Esophagus squamous epithelium (tissue), 5 donors: ENCODE data around the gene KAT6B. TPM values are rescaled to one million over a fixed set of nuclear protein-coding genes. Genes with fewer than 3 reads are reported as not detected.
"Not testable (repeated sequence)": the region's sequence is repeated elsewhere in the genome, so short reads cannot be mapped to it uniquely, and the experiment has no call there.

ENCODE experiments used
- DNase-seq: peaks from one replicate; lab custom pipeline; 2025; lab: John Stamatoyannopoulos, UW
- H3K27ac ChIP-seq, 4 donors: fragments of 200-600 bp; sonication (generic); one replicate each; pipeline ENCODE4 v1.5.1; 2016 to 2019; ENCODE audit warnings: mild to moderate bottlenecking in 1 of 4
- H3K27me3 ChIP-seq, 4 donors: fragments of 200-600 bp; sonication (generic); 1 replicate in 3 of 4; 2 replicates in 1 of 4; pipeline versions ENCODE4 v1.5.1 to v1.6.0; 2017 to 2021; ENCODE audit warnings: antibody characterized with exemption in 1 of 4
- H3K36me3 ChIP-seq, 3 donors: fragments of 200-600 bp; sonication (generic); one replicate each; pipeline ENCODE4 v1.5.1; 2016 to 2019
- H3K4me1 ChIP-seq, 3 donors: fragments of 200-600 bp; sonication (generic); one replicate each; pipeline ENCODE4 v1.5.1; 2017 to 2019
- H3K4me3 ChIP-seq, 4 donors: fragments of 200-600 bp; sonication (generic); 1 replicate in 3 of 4; 2 replicates in 1 of 4; pipeline ENCODE4 v1.5.1; 2016 to 2019; ENCODE audit warnings: mild to moderate bottlenecking in 2 of 4, moderate library complexity in 1 of 4
- H3K9me3 ChIP-seq, 3 donors: fragments of 200-600 bp; sonication (generic); one replicate each; pipeline ENCODE4 v1.5.1; 2016 to 2019
- POLR2A ChIP-seq, 4 donors: fragments of 450-650 bp; IDR thresholded peaks; one replicate each; pipeline ENCODE4 v1.6.1; 2017; ENCODE audit warnings: antibody characterized with exemption in 4 of 4, mild to moderate bottlenecking in 4 of 4, moderate library complexity in 3 of 4
- WGBS, 2 donors: methylation state at CpG; one replicate each; pipeline ENCODE4 v1.1.5; 2018; 5-methylcytosine and 5-hydroxymethylcytosine counted together
- intact Hi-C: fragments of 100-400 bp; cut with DNase I; formaldehyde crosslinking; loops from one replicate; pipeline ENCODE4 v1.15.0; 2022
- total RNA-seq, 4 donors: library from RNA; depleted of rRNA; stranded (reverse); fragments of >200 nt; gene quantifications; one replicate each; pipeline ENCODE4 v1.1.0, GENCODE V29; 2016
- TF ChIP-seq, protein P1 (sequence below), 6 experiments: fragments of 450-650 bp in 4 of 6; fragments of 200-600 bp in 2 of 6; sonication (generic) in 2 of 6; IDR thresholded peaks; one replicate each; pipeline ENCODE4 v1.5.1; 2016 to 2019; ENCODE audit warnings: antibody characterized with exemption in 6 of 6, mild to moderate bottlenecking in 4 of 6, moderate library complexity in 4 of 6
- donor health status: DM: yes; HTN: yes; CAD: no.

KAT6B gene
- total RNA-seq, 4 donors from 2014 or later, result 13.1 to 48.8 (median 22.4) TPM

DNA sequence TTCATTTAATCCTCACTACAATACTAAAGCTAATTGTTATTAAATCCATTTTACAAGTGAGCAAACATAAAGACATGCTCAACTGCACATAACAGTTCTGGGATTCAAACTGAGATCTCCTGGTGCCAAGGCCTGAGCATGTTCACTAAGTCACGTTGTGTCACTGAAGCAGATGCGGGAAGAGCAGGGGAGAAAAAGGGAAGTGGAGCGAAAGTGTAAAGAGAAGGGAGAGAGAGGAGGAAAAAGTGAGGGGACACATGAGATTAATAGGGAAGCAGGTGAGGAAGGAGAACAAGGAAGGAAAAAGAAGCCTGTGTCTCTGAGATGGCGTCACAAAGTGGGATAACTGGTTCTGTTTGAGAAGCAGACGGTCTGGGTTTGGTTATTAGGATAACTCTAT is 38.9 kb upstream of the KAT6B start:
- Histone ChIP-seq H3K9me3 (no peaks in the 10 kb centered on the region), H3K27ac (no peak overlapping the region), H3K4me3 (no peak overlapping the region), H3K36me3 (no peaks in the 10 kb centered on the region), H3K27me3 (no peaks in the 10 kb centered on the region), H3K4me1 (no peaks in the 10 kb centered on the region)
- intact Hi-C loops, result no loop called here
- WGBS, 2 donors, result 56 to 65% methylated on average over 5 of the region's 5 CpGs
- no peak for DNase-seq
- TF ChIP-seq, protein P1, sequence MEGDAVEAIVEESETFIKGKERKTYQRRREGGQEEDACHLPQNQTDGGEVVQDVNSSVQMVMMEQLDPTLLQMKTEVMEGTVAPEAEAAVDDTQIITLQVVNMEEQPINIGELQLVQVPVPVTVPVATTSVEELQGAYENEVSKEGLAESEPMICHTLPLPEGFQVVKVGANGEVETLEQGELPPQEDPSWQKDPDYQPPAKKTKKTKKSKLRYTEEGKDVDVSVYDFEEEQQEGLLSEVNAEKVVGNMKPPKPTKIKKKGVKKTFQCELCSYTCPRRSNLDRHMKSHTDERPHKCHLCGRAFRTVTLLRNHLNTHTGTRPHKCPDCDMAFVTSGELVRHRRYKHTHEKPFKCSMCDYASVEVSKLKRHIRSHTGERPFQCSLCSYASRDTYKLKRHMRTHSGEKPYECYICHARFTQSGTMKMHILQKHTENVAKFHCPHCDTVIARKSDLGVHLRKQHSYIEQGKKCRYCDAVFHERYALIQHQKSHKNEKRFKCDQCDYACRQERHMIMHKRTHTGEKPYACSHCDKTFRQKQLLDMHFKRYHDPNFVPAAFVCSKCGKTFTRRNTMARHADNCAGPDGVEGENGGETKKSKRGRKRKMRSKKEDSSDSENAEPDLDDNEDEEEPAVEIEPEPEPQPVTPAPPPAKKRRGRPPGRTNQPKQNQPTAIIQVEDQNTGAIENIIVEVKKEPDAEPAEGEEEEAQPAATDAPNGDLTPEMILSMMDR (IDR thresholded peaks at IDR 0.05), result no peak
- no peak for TF ChIP-seq POLR2A (IDR thresholded peaks at IDR 0.05)

DNA sequence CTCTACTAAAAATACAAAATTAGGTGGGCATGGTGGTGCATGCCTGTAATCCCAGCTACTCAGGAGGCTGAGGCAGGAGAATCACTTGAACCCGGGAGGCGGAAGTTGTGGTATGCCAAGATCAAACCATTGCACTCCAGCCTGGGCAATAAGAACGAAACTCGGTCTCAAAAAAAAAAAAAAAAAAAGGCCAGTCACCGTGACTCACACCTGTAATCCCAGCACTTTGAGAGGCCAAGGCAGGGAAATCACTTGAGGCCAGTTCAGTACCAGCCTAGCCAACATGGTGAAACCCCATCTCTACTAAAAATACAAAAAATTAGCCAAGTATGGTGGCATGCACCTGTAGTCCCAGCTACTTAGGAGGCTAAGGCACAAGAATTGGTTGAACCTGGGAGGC is 34.4 kb upstream of the KAT6B start:
- intact Hi-C loops, H3K4me3 ChIP-seq, H3K9me3 ChIP-seq, H3K36me3 ChIP-seq, H3K27me3 ChIP-seq, H3K27ac ChIP-seq, DNase-seq, H3K4me1 ChIP-seq: not testable (repeated sequence)
- 85 to 89% methylated on average over 4 to 5 of the region's 5 CpGs for WGBS, 2 donors

DNA sequence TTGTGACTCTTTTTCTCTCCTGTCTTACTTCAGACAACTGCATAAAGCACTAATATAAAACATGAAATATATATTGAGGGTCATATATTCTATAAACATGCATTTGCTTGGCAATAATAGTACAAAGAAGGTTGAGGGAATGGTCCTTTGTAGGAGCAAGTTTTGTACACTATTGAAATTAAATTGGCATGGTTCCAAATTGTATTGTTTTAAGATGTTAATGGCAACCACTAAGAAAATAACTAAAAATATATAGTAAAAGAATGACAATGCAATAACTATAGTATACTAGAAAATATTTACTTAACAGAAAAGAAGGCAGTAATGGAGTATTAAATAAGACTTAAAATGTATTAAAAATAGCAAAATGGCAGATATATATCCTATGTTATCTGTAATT is 33.7 kb upstream of the KAT6B start:
- H3K9me3 ChIP-seq, result no peaks in the 10 kb centered on the region
- TF ChIP-seq, protein P1 (IDR thresholded peaks at IDR 0.05), result no peak
- TF ChIP-seq POLR2A (IDR thresholded peaks at IDR 0.05), result no peak

DNA sequence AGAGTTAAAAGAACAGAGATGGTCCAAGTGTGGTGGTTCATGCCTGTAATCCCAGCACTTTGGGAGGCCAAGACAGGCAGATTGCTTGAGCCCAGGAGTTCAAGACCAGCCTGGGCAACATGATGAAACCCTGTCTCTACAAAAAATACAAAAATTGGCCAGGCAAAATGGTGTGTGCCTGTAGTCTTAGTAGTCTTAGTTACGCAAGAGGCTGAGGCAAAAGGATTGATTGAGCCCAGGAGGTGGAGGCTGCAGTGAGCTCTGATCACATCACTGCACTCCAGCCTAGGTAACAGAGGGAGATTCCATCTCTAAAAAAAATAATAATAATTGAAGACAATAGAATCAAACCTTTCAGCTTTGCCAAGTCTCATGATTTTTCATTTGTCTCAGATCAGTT is 33.2 kb upstream of the KAT6B start:
- WGBS, 2 donors, result 91 to 100% methylated on average over 1 of the region's 1 CpG
- H3K4me3 ChIP-seq, intact Hi-C loops, H3K27ac ChIP-seq, H3K9me3 ChIP-seq, DNase-seq, H3K27me3 ChIP-seq, H3K4me1 ChIP-seq, H3K36me3 ChIP-seq: not testable (repeated sequence)

More for the DNA sequence above, 33.7 kb upstream of the KAT6B start:
- H3K36me3 ChIP-seq, result no peaks in the 10 kb centered on the region
- no peak overlapping the region for H3K27ac ChIP-seq
- intact Hi-C loops, result no loop called here
- no peaks in the 10 kb centered on the region for H3K27me3 ChIP-seq
- H3K4me1 ChIP-seq, result no peaks in the 10 kb centered on the region
- no peak overlapping the region for H3K4me3 ChIP-seq
- DNase-seq, result no peak

DNA sequence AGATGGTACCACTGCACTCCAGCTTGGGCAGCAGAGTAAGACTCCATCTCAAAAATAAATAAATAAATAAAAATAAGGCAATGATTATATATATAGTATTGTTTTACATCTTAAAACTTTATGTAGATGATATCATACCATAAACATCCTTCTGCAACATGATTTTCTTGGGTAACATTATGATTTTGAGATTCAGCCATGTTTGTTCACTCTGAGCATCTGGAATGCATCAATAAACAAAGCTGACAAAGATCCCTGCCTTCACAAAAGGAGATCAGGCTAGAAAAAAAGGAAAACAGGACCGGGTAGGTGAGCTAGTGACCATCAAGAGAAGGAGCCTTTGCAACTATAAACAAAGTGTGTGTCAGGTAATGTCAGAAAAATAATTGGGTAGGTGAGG is 31.9 kb upstream of the KAT6B start:
- intact Hi-C loops, result no loop called here
- DNase-seq, result no peak
- no peak overlapping the region for H3K27ac ChIP-seq
- no peak overlapping the region for H3K4me3 ChIP-seq
- 40 to 50% methylated on average over 1 of the region's 1 CpG for WGBS, 2 donors
- TF ChIP-seq, protein P1 (IDR thresholded peaks at IDR 0.05), result no peak
- TF ChIP-seq POLR2A (IDR thresholded peaks at IDR 0.05), result no peak
- H3K4me1 ChIP-seq, result peaks cover 0 to 2% (median 0%) of the 10 kb centered on the region in 3 donors
- H3K36me3 ChIP-seq, result no peaks in the 10 kb centered on the region
- no peaks in the 10 kb centered on the region for H3K27me3 ChIP-seq
- no peaks in the 10 kb centered on the region for H3K9me3 ChIP-seq

DNA sequence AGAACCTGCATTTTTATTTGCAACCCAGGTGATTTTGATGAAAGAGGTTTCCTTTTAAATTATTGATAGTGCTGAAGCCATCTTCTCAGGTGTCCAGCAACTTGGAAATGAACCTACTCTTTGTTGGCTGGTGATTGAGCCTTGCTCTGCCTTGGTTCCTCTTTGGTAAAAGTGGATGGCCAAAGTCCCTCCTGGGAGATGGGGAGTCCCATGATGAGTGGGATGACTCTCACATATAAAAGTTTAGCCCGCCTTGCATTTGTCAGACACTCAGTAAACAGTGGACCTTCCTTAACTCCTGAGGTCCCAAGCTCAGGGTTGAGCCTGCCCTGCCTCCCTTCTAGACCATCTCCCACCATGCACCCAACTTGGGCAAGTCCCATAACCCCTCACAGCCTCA is 28.9 kb upstream of the KAT6B start:
- 63 to 100% methylated on average over 1 of the region's 1 CpG for WGBS, 2 donors
- Histone ChIP-seq H3K4me1 (peaks cover 0 to 11% (median 0%) of the 10 kb centered on the region in 3 donors), H3K9me3 (no peaks in the 10 kb centered on the region), H3K27me3 (no peaks in the 10 kb centered on the region), H3K27ac (no peak overlapping the region), H3K36me3 (no peaks in the 10 kb centered on the region), H3K4me3 (no peak overlapping the region)
- no peak for TF ChIP-seq POLR2A (IDR thresholded peaks at IDR 0.05)
- intact Hi-C loops, result no loop called here
- DNase-seq, result no peak

DNA sequence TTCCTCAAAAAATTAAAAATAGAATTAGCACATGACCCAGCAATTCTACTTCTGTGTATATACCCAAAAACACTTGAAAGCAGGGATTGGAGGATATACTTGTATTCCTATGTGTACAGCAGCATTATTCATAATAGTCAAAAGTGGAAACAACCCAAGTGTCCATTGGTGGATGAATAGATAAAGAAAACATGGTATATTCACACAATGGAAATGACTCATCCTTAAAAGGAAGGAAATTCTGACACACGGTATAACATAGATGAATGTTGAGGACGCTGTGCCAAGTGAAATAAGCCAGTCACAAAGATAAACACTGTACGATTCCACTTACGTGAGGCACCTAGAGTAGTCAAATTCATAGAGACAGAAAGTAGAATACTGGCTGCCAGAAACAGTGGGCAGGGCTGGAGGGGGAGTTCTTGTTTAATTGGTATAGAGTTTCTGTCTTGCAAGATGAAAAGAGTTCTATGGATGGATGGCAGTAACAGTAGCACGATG is 26.6 kb upstream of the KAT6B start:
- intact Hi-C loops, result no loop called here
- H3K27ac ChIP-seq, result peak overlapping the region in 2 of 4 donors; percentile 1 to 7
- H3K4me1 ChIP-seq, result peaks cover 0 to 11% (median 0%) of the 10 kb centered on the region in 3 donors
- no peak overlapping the region for H3K4me3 ChIP-seq
- 12 to 18% methylated on average over 5 of the region's 5 CpGs for WGBS, 2 donors
- no peaks in the 10 kb centered on the region for H3K27me3 ChIP-seq
- no peaks in the 10 kb centered on the region for H3K36me3 ChIP-seq
- H3K9me3 ChIP-seq, result no peaks in the 10 kb centered on the region
- no peak for DNase-seq
- TF ChIP-seq, protein P1 (IDR thresholded peaks at IDR 0.05), result no peak
- TF ChIP-seq POLR2A (IDR thresholded peaks at IDR 0.05), result no peak
